A549 (cell line): ENCODE measurements around the gene C19orf47. TPM values are rescaled to one million over a fixed set of nuclear protein-coding genes. Genes with fewer than 3 reads are reported as not detected.
A peak's percentile ranks its signal among the peaks of the same experiment; 100 is the strongest.

Source experiments
- ATAC-seq, 2 experiments: fragments of 200-7000 bp in 1 of 2; fragments of >200 bp in 1 of 2; cut with Nextera tagmentation in 1 of 2; cut with Tn5 transposase in 1 of 2; 3 replicates each; pipeline versions ENCODE4 v1.8.0 to v1.9.1; 2018 to 2020; ENCODE audit warnings: mild to moderate bottlenecking in 1 of 2, moderate library complexity in 1 of 2
- CTCF ChIA-PET: fragments of 300-600 bp; sonication (Branson Sonifier 250); formaldehyde crosslinking; extraction: SDS; loops from one replicate; lab custom pipeline; 2021; ENCODE audit warnings: antibody characterized with exemption, inconsistent platforms; lab: Yijun Ruan, JAX
- POLR2A ChIA-PET: fragments of 350-600 bp; formaldehyde crosslinking; extraction: SDS; loops from one replicate; lab custom pipeline; 2021; ENCODE audit warnings: antibody characterized with exemption, inconsistent platforms; lab: Yijun Ruan, JAX
- DNase-seq, 2 experiments: peaks; one replicate each; pipeline versions ENCODE4 v3.0.0 to v3.0.0-alpha.2; 2011 to 2016; ENCODE audit warnings: low read depth in 1 of 2, low spot score in 1 of 2
- FAIRE-seq: peaks from 2 replicates; lab custom pipeline; 2011; peaks lifted over from hg19 to GRCh38; lab: Jason Lieb, UNC
- H3K27ac ChIP-seq, 2 experiments: fragments of >200 bp; sonication (Bioruptor Twin); formaldehyde crosslinking; 3 replicates each; pipeline ENCODE4 v1.5.1; 2016 to 2017
- H3K4me1 ChIP-seq: fragments of >200 bp; sonication (Bioruptor Twin); formaldehyde crosslinking; 3 replicates; pipeline ENCODE4 v1.6.1; 2016
- H3K4me2 ChIP-seq: fragments of >200 bp; sonication (Bioruptor Twin); formaldehyde crosslinking; 3 replicates; pipeline ENCODE4 v1.6.1; 2016
- H3K4me3 ChIP-seq: fragments of >200 bp; sonication (Bioruptor Twin); formaldehyde crosslinking; 3 replicates; pipeline ENCODE4 v1.5.1; 2016
- H3K9me3 ChIP-seq: fragments of >200 bp; sonication (Bioruptor Twin); formaldehyde crosslinking; 3 replicates; pipeline ENCODE4 v1.6.1; 2016
- CBX8 ChIP-seq: fragments of 200-600 bp; sonication (generic); IDR thresholded peaks from 2 replicates; pipeline ENCODE4 v1.6.1; 2016
- CHD2 ChIP-seq: fragments of 150-350 bp; IDR thresholded peaks from 2 replicates; pipeline ENCODE4 v1.6.1; 2014; ENCODE audit warnings: low read length; ENCODE audit not compliant: partially characterized antibody
- EHMT2 ChIP-seq: fragments of 200-600 bp; sonication (generic); IDR thresholded peaks from 2 replicates; pipeline ENCODE4 v1.6.1; 2016; ENCODE audit warnings: antibody characterized with exemption, low read depth, mild to moderate bottlenecking, moderate library complexity
- ESRRA ChIP-seq: fragments of 150-350 bp; IDR thresholded peaks from 2 replicates; pipeline ENCODE4 v1.6.1; 2014; ENCODE audit warnings: mild to moderate bottlenecking, low read length, borderline replicate concordance
- GATA3 ChIP-seq: IDR thresholded peaks from 2 replicates; pipeline ENCODE4 v1.6.1; 2012; ENCODE audit warnings: borderline replicate concordance
- HEYL ChIP-seq: fragments of 250-450 bp; sonication (Bioruptor Pico); IDR thresholded peaks from 2 replicates; pipeline ENCODE4 v1.8.0; 2021; ENCODE audit warnings: mild to moderate bottlenecking, moderate library complexity
- HOXA7 ChIP-seq: fragments of 250-450 bp; sonication (Bioruptor Pico); IDR thresholded peaks from 2 replicates; pipeline ENCODE4 v1.5.0; 2020; ENCODE audit warnings: mild to moderate bottlenecking, moderate library complexity
- HOXB13 ChIP-seq: fragments of 250-450 bp; sonication (Bioruptor Pico); IDR thresholded peaks from 2 replicates; pipeline ENCODE4 v1.5.0; 2020; ENCODE audit warnings: low read depth, mild to moderate bottlenecking, moderate library complexity
- JUN ChIP-seq, 2 experiments: fragments of >200 bp; sonication (Bioruptor Twin); formaldehyde crosslinking; IDR thresholded peaks; 2 replicates in 1 of 2; 3 replicates in 1 of 2; pipeline ENCODE4 v1.6.1; 2016 to 2017
- MAZ ChIP-seq: fragments of 150-350 bp; IDR thresholded peaks from 2 replicates; pipeline ENCODE4 v1.6.1; 2014; ENCODE audit warnings: antibody characterized with exemption, low read depth, low read length, borderline replicate concordance
- MYC ChIP-seq: IDR thresholded peaks from 2 replicates; pipeline ENCODE4 v1.6.1; 2012; ENCODE audit warnings: mild to moderate bottlenecking, inconsistent platforms, low read length, improper control_type of control experiment, borderline replicate concordance
- NFE2L2 ChIP-seq: fragments of 150-350 bp; conservative IDR thresholded peaks from 2 replicates; pipeline ENCODE4 v1.6.1; 2014; ENCODE audit warnings: low read length
- NPAS2 ChIP-seq: fragments of 250-450 bp; sonication (Bioruptor Pico); IDR thresholded peaks from 2 replicates; pipeline ENCODE4 v1.8.0; 2022; ENCODE audit warnings: mild to moderate bottlenecking, moderate library complexity, borderline replicate concordance
- PBX3 ChIP-seq: IDR thresholded peaks from 2 replicates; pipeline ENCODE4 v1.6.1; 2012
- RAD21 ChIP-seq, 2 experiments: fragments of >200 bp in 1 of 2; sonication (Bioruptor Twin) in 1 of 2; formaldehyde crosslinking in 1 of 2; IDR thresholded peaks in 1 of 2; conservative IDR thresholded peaks in 1 of 2; 2 replicates in 1 of 2; 3 replicates in 1 of 2; pipeline ENCODE4 v1.6.1; 2012 to 2018; ENCODE audit warnings: inconsistent platforms in 1 of 2
- RFX5 ChIP-seq: fragments of 450-650 bp; IDR thresholded peaks from 2 replicates; pipeline ENCODE4 v1.7.1; 2014; ENCODE audit warnings: antibody characterized with exemption, mild to moderate bottlenecking, moderate library complexity
- SMC3 ChIP-seq: fragments of >200 bp; sonication (Bioruptor Twin); formaldehyde crosslinking; IDR thresholded peaks from 3 replicates; pipeline ENCODE4 v1.6.1; 2018; ENCODE audit warnings: inconsistent platforms
- TFCP2L1 ChIP-seq: fragments of 250-450 bp; sonication (Bioruptor Pico); IDR thresholded peaks from 2 replicates; pipeline ENCODE4 v1.5.0; 2021; ENCODE audit warnings: mild to moderate bottlenecking
- USF2 ChIP-seq: fragments of 450-650 bp; IDR thresholded peaks from 2 replicates; pipeline ENCODE4 v1.6.1; 2014; ENCODE audit warnings: antibody characterized with exemption
- ZC3H11A ChIP-seq: fragments of 450-650 bp; IDR thresholded peaks from 2 replicates; pipeline ENCODE4 v1.6.1; 2014; ENCODE audit warnings: antibody characterized with exemption, mild to moderate bottlenecking
- ZFP36 ChIP-seq: fragments of 450-650 bp; IDR thresholded peaks from 2 replicates; pipeline ENCODE4 v1.6.1; 2014; ENCODE audit warnings: borderline replicate concordance; ENCODE audit not compliant: partially characterized antibody
- ZSCAN20 ChIP-seq: fragments of 250-450 bp; sonication (Bioruptor Pico); IDR thresholded peaks from 2 replicates; pipeline ENCODE4 v1.8.0; 2022; ENCODE audit warnings: mild to moderate bottlenecking, moderate library complexity
- WGBS: methylation state at CpG from one replicate; pipeline ENCODE4 v1.1.6; 2017; ENCODE audit errors: missing lambda C conversion rate; 5-methylcytosine and 5-hydroxymethylcytosine counted together
- polyA plus RNA-seq, 4 experiments: library from polyadenylated mRNA; depleted of rRNA in 3 of 4; stranded (reverse); fragments of >200 nt; fragmentation: RNase III in 1 of 4; extraction: RNeasy Plus Mini Kit Qiagen cat#74134 plus additional on column Dnase treatment in 1 of 4; gene quantifications; 2 replicates in 3 of 4; 3 replicates in 1 of 4; pipeline ENCODE4 v1.2.3, GENCODE V29; 2011 to 2017
- TF ChIP-seq, protein P1 (sequence below): fragments of >200 bp; sonication (Bioruptor Twin); formaldehyde crosslinking; IDR thresholded peaks from 3 replicates; pipeline ENCODE4 v1.5.1; 2016

C19orf47 gene
- polyA plus RNA-seq, 2 of the 4 experiments (the other 2 are of a cell fraction): 25.7 to 39.8 TPM

DNA sequence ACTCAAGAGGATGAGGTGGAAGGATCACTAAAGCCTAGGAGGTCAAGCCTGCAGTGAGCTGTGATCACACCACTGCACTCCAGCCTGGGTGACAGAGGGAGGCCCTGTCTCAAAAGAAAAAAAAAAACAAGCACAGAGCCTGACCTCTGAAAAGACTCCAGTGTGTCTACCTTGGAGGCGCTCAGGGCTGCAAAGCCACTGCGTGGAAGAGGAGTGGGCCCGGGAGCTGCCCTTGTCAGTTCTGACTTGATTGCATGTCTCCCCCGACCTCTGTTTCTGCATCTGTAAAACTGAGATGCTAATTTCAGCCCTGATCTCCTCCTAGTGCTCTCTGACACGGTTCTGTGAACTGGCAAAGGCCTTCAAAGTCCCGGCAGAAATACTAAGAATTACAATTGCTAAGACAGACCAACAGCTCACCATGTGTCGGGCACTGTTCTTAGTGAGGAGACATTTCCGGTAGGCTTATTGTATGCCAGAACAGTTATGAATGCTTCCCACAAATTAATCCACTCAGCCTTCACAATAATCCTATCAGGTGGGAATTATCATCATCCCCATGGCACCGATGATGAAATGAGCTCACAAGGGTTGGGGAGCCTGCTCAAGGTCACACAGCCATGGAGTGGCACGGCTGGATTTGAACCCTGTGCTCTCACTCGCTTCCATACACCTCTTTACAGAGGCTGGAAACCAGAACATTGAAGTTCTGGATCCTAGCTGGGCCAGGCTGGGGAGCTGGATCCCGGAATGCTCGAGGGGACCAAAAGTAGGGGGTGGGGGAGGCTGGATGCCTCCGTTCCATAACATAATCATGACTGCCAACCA is 66.6 kb downstream of the C19orf47 start:
- ATAC-seq (no peak), DNase-seq (no peak), FAIRE-seq (no peak)
- TF ChIP-seq JUN (IDR thresholded peaks at IDR 0.05) (no peak), HOXA7 (CRISPR knock-in tag) (no peak)
- H3K4me3 ChIP-seq: no peak overlapping the region
- ChIA-PET POLR2A (no interaction called here), CTCF (interaction anchor here (0.6 to 10.0 kb wide), 10 partner anchors 15 to 884 kb away, joined by 3 to 86 read pairs (median 4); partner anchors contain the start of genes EID2B and PSMC4)
- no peak overlapping the region for H3K4me2 ChIP-seq
- no peaks in the 10 kb centered on the region for H3K9me3 ChIP-seq
- H3K4me1 ChIP-seq: peaks cover 17% of the 10 kb centered on the region
- 90% methylated on average over 14 of the region's 14 CpGs for WGBS
- H3K27ac ChIP-seq: no peak overlapping the region

GRCh38 chr19:40280608-40281221 is 67.5 kb downstream of the C19orf47 start:
- ChIA-PET CTCF (interaction anchor here (0.5 to 10.0 kb wide), 7 partner anchors 14 to 748 kb away, joined by 3 to 86 read pairs (median 4); partner anchors contain the start of genes EID2B and PSMC4), POLR2A (no interaction called here)
- no peak for FAIRE-seq
- no peak overlapping the region for H3K4me2 ChIP-seq
- TF ChIP-seq CBX8 (no peak), HEYL (CRISPR knock-in tag) (no peak), MYC (no peak), ZC3H11A (no peak), USF2 (no peak), NPAS2 (CRISPR knock-in tag) (no peak)
- no peaks in the 10 kb centered on the region for H3K9me3 ChIP-seq
- DNase-seq: no peak
- no peak overlapping the region for H3K27ac ChIP-seq
- whole genome bisulfite sequencing: 90% methylated on average over 10 of the region's 10 CpGs
- no peak for ATAC-seq
- no peak overlapping the region for H3K4me3 ChIP-seq
- peaks cover 11% of the 10 kb centered on the region for H3K4me1 ChIP-seq

DNA sequence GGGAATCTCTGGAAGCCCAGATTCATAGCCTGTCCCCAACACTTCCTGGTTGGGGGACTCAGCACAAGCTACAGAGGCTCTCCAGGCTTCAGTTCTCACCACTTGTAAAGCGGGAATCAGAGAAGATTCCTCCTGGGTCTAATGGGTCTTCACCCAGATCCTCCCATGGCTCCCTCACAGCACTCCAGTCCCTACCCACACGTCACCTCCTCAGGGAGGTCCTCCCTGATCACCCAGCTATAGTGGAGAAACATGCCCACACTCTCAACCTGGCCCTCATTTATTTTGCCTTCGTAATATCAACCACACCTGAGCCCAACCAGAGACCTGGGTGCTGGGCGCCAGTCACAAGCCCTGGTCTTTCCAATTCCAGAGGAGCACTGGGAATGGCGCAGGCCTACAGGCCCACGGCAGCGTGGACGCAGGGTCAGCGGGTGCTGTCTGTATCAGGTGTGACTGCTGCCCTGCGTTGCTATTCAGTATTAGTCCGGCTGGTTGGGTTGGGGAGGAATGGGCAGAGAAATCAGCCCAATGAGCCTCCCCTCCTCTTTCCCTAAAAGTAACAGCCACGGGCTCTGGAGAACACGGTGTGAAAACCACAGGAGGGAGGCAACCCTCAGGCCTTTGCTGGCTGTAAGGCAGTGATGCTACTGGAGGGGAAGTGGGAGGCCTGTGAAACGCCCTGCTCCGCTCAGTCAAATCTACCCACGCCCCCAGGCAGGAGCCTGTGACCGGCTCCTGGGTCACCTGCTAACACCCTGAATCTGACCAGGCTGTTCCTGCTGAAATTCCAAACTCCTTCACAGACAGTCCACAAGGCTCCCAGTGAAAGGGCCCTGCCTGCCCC is 68.2 kb downstream of the C19orf47 start:
- CTCF ChIA-PET: interaction anchor here (0.5 to 10.0 kb wide), 8 partner anchors 13 to 261 kb away, joined by 3 to 86 read pairs (median 4); partner anchors contain the start of gene TTC9B

DNA sequence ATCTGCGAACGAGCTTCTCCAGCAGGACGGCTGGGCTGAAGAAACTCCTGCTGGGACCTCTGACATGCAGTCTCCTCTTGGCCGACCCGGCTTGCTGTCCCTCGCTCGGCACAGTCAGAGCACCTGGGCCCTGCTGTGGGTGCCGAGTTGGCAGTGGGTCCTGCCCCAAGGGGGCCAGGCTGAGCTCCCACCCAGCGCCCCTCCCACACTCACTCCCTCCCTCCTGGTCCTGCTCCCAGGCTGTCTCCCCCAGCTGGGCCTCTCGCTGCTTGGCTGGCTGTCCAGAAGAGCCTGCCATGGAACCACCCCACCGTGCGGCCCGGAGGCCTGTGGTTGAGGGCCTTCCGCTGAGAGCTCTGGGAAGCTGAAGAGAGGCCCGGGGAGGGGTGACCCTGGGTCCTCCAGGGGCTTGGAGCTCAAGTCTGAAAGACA is 69.1 kb downstream of the C19orf47 start:
- WGBS: 95% methylated on average over 14 of the region's 15 CpGs
- TF ChIP-seq ZSCAN20 (CRISPR knock-in tag) (no peak), PBX3 (no peak), CHD2 (no peak), TFCP2L1 (CRISPR knock-in tag) (no peak), HOXB13 (CRISPR knock-in tag) (no peak), ESRRA (no peak), NFE2L2 (no peak), SMC3 (no peak), GATA3 (no peak), MAZ (no peak), RAD21 (conservative IDR thresholded peaks at IDR 0.05 in 1 of 2, IDR thresholded peaks at IDR 0.05 in 1 of 2) (no peak), NPAS2 (CRISPR knock-in tag) (no peak), RFX5 (no peak)
- TF ChIP-seq, protein P1, sequence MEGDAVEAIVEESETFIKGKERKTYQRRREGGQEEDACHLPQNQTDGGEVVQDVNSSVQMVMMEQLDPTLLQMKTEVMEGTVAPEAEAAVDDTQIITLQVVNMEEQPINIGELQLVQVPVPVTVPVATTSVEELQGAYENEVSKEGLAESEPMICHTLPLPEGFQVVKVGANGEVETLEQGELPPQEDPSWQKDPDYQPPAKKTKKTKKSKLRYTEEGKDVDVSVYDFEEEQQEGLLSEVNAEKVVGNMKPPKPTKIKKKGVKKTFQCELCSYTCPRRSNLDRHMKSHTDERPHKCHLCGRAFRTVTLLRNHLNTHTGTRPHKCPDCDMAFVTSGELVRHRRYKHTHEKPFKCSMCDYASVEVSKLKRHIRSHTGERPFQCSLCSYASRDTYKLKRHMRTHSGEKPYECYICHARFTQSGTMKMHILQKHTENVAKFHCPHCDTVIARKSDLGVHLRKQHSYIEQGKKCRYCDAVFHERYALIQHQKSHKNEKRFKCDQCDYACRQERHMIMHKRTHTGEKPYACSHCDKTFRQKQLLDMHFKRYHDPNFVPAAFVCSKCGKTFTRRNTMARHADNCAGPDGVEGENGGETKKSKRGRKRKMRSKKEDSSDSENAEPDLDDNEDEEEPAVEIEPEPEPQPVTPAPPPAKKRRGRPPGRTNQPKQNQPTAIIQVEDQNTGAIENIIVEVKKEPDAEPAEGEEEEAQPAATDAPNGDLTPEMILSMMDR: no peak

More for the DNA sequence above, 68.2 kb downstream of the C19orf47 start:
- H3K4me2 ChIP-seq: no peak overlapping the region
- POLR2A ChIA-PET: no interaction called here
- no peak for FAIRE-seq
- 87% methylated on average over 17 of the region's 17 CpGs for WGBS
- TF ChIP-seq EHMT2 (no peak), ZFP36 (peak; percentile 37)
- H3K4me1 ChIP-seq: peaks cover 10% of the 10 kb centered on the region
- no peak overlapping the region for H3K4me3 ChIP-seq
- H3K9me3 ChIP-seq: no peaks in the 10 kb centered on the region
- ATAC-seq: no peak
- DNase-seq: no peak
- no peak overlapping the region for H3K27ac ChIP-seq

More for the DNA sequence above, 69.1 kb downstream of the C19orf47 start:
- DNase-seq: no peak
- Histone ChIP-seq H3K4me1 (peaks cover 10% of the 10 kb centered on the region), H3K4me3 (no peak overlapping the region), H3K27ac (no peak overlapping the region), H3K9me3 (no peaks in the 10 kb centered on the region), H3K4me2 (no peak overlapping the region)
- no peak for FAIRE-seq
- ChIA-PET CTCF (interaction anchor here (0.7 to 10.0 kb wide), 10 partner anchors 13 to 922 kb away, joined by 3 to 86 read pairs (median 4); partner anchors contain the start of gene TTC9B), POLR2A (no interaction called here)
- ATAC-seq: no peak
